Fibroblast of skin of scalp (primary cell): ENCODE results near the gene SPATA20.

Experiments
- DNase-seq: peaks from one replicate; pipeline ENCODE4 v3.0.0-alpha.2; 2013

The SPATA20 gene

GRCh38 chr17:50540560-50541401 lies 6.2 kb upstream of the SPATA20 start:
- DNase-seq = no peak

- no peak for DNase-seq
Measured at GRCh38 chr17:50541402-50541715, 5.6 kb upstream of the SPATA20 start.

GRCh38 chr17:50541716-50542688 lies 5.0 kb upstream of the SPATA20 start:
- DNase-seq = peak; percentile 80

GRCh38 chr17:50542795-50543774 lies 3.9 kb upstream of the SPATA20 start:
- DNase-seq = no peak

GRCh38 chr17:50544516-50544915 lies 2.5 kb upstream of the SPATA20 start:
- DNase-seq = no peak

- DNase-seq = no peak
Measured at GRCh38 chr17:50545311-50545710, 1.7 kb upstream of the SPATA20 start.

- DNase-seq = no peak
Measured at GRCh38 chr17:50546701-50547034, 306 bp upstream of the SPATA20 start.

- DNase-seq = no peak
Measured at GRCh38 chr17:50547736-50548083, 736 bp downstream of the SPATA20 start.

GRCh38 chr17:50548831-50549230 lies 1.9 kb downstream of the SPATA20 start:
- no peak for DNase-seq

- DNase-seq = no peak
Measured at GRCh38 chr17:50549256-50549941, 2.4 kb downstream of the SPATA20 start.

GRCh38 chr17:50549969-50550368 lies 3.0 kb downstream of the SPATA20 start:
- DNase-seq = no peak

GRCh38 chr17:50550661-50551432 lies 3.9 kb downstream of the SPATA20 start:
- DNase-seq = peak; percentile 80

- no peak for DNase-seq
Measured at GRCh38 chr17:50551433-50551815, 4.5 kb downstream of the SPATA20 start.

GRCh38 chr17:50551884-50552283 lies 4.9 kb downstream of the SPATA20 start:
- no peak for DNase-seq

GRCh38 chr17:50554201-50554600 lies 7.2 kb downstream of the SPATA20 start:
- DNase-seq = no peak

GRCh38 chr17:50556803-50557202 lies 9.8 kb downstream of the SPATA20 start:
- no peak for DNase-seq

- DNase-seq = no peak
Measured at GRCh38 chr17:50557630-50558029, 10.7 kb downstream of the SPATA20 start.

- no peak for DNase-seq
Measured at GRCh38 chr17:50558091-50558490, 11.1 kb downstream of the SPATA20 start.

- DNase-seq = no peak
Measured at GRCh38 chr17:50558581-50558940, 11.6 kb downstream of the SPATA20 start.

- DNase-seq = no peak
Measured at GRCh38 chr17:50558941-50559614, 12.1 kb downstream of the SPATA20 start.
